Measurements from ENCODE around the gene SERPINB2.

- TF ChIP-seq POLR2A (IDR thresholded peaks at IDR 0.05) (no peak), CTCF (IDR thresholded peaks at IDR 0.05) (no peak)
Measured at GRCh38 chr18:63883617-63884016, 3.9 kb upstream of the SERPINB2 start.
